ENCODE data around the gene ACOT7.

- TF ChIP-seq MTA1 (CRISPR knock-in tag; IDR thresholded peaks at IDR 0.05; ENCODE audit: borderline replicate concordance) (no peak), POLR2A (IDR thresholded peaks at IDR 0.05; ENCODE audit: insufficient read depth in 1 of 2, low read depth in 2 of 2, low read length in 2 of 2) (no peak)
- TF ChIP-seq, protein P1, sequence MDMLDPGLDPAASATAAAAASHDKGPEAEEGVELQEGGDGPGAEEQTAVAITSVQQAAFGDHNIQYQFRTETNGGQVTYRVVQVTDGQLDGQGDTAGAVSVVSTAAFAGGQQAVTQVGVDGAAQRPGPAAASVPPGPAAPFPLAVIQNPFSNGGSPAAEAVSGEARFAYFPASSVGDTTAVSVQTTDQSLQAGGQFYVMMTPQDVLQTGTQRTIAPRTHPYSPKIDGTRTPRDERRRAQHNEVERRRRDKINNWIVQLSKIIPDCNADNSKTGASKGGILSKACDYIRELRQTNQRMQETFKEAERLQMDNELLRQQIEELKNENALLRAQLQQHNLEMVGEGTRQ (IDR thresholded peaks at IDR 0.05; ENCODE audit: low read depth, low read length), result no peak
- TF ChIP-seq, protein P1 (CRISPR knock-in tag; IDR thresholded peaks at IDR 0.05; ENCODE audit: borderline replicate concordance), result no peak
Measured at GRCh38 chr1:6288665-6289064, 104.9 kb downstream of the ACOT7 start.

Data from HepG2 (cell line).